NCI-H345 (cell line): ENCODE measurements around the gene GCLC.
"Not testable (repeated sequence)": the region's sequence is repeated elsewhere in the genome, so short reads cannot be mapped to it uniquely, and the experiment has no call there.

Experiments used
- DNase-seq: peaks from one replicate; lab custom pipeline; 2025; lab: John Stamatoyannopoulos, UW

Gene GCLC

GRCh38 chr6:53556986-53557715 is 12.2 kb upstream of the GCLC start:
- DNase-seq = no peak

- DNase-seq = not testable (repeated sequence)
Observed at GRCh38 chr6:53553600-53553999, 8.7 kb upstream of the GCLC start.

DNA sequence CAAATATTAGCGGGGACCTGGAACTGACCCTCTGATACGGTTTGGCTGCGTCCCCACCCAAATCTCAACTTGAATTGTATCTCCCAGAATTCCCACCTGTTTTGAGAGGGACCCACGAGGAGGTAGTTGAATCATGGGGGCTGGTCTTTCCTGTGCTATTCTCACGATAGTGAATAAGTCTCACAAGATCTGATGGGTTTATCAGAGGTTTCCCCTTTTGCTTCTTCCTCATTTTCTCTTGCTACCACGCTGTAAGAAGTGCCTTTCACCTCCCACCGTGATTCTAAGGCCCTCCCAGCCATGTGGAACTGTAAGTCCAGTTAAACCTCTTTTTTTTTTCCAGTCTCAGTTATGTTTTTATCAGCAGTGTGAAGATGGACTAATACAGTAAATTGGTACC is 6.8 kb upstream of the GCLC start:
- DNase-seq = not testable (repeated sequence)

GRCh38 chr6:53547811-53548496 is 3.1 kb upstream of the GCLC start:
- peak; percentile 95 for DNase-seq

DNA sequence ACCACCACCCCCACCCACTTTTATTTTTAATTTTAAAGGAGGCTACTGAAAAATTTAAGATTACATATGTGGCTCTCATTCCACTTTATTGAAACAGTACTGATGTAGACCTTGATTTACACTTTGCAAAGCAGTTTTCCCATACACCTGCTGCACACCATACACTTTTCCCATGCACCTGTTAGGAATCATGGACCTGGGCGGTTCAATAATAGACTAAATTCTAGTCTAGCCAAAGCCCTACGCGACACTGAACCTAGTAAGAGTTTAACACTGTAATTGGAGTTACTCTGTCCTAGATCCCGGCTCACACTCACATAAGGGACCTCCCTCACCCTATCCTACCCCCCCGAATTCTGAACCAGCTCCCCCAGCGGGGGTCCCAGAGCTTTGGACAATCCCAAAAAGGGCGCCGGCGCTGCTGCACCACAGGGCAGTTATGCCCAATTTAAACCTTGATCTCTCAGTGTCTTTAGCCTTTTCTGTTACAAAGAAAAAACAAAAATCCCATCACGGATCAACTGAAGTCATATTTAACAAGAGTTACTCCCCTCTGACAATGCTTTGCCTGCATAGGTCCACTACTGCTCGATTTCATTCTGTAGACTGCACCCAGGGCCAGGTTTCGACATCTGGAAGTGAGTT is 2.4 kb upstream of the GCLC start:
- DNase-seq = peak; percentile 42

GRCh38 chr6:53546281-53546680 is 1.4 kb upstream of the GCLC start:
- no peak for DNase-seq

- no peak for DNase-seq
Observed at GRCh38 chr6:53544217-53544469, 758 bp downstream of the GCLC start.

DNA sequence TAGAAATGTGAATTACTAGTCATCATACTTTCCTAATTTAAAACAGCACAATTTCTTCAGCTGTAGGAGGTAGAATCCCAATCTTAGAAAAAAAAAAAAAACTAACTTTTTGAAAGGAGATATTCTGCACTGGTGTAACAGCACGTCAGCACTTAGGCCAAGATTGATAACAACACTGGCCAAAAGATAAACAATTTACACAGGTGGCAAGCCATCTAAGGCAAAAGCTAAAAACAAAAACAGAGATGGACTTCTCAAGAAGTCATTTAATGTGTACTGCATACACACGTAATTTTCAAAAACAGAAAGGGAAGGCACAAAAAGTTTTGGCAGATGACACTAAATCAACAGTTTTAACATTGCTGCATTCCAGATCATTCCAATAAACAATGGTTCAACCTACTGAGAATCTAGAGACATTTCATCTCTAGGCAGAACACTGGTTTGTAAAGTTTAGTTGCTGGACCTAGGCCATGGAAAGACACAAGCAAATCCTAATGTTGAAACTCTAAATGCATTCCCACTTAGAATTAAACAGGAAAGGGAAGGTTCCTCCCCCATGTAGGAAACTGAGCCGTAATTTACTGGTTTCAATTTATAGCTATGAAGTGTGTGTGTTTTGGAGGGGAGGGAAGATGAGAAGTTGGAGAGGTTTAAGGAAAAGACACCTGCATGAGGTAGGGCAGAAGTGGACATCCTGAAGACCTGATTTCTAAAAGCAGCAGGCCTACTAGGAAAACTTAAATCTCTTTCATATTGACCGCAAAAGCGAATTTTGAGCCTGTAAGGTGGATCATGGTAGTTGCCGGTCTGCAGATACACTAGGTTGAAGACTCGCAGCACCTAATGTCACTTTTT is 1.3 kb downstream of the GCLC start:
- no peak for DNase-seq

GRCh38 chr6:53541900-53542299 is 3.0 kb downstream of the GCLC start:
- DNase-seq = no peak

DNA sequence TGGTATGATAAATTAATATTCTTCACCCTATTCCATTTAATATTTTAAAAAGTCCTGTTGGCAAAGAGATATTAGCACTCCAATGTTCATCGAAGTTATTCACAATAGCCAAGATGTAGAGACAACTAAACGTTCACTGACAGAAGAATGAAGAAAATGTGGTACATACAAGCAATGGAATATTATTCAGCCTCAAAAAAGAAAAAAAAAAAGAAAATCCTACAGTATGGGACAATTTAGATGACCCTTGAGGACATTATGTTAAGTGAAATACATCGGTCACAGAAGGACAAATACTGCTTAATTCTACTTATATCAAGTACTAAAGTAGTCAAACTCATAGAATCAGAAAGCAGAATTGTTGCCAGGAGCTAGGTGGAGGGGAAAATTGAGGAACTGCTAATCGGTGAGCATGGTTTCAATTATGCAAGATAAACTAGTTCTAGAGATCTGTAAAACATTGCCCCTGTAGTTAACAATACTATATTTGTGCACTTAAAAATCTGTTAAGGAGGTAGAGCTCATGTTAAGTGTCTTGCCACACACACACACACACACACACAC is 4.7 kb downstream of the GCLC start:
- DNase-seq = no peak

- no peak for DNase-seq
Observed at GRCh38 chr6:53539561-53539960, 5.3 kb downstream of the GCLC start.

DNA sequence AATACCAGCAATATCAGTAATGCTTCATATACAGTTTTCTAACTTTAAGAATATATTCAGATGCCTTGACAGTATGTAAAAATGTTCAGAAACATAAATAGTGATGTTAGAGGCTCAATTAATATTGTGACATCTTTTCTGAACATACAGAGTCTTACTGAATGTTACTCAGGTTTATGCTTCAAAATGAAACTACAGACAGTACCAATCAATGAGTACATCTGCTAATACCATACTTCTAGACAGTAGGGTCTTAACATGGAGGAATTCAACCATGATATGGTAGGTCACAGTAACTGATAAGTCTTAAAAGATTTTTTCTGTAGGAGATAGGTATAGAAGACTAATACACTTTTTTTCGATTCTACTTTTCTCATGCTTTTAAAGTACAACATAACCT is 8.3 kb downstream of the GCLC start:
- DNase-seq = no peak

DNA sequence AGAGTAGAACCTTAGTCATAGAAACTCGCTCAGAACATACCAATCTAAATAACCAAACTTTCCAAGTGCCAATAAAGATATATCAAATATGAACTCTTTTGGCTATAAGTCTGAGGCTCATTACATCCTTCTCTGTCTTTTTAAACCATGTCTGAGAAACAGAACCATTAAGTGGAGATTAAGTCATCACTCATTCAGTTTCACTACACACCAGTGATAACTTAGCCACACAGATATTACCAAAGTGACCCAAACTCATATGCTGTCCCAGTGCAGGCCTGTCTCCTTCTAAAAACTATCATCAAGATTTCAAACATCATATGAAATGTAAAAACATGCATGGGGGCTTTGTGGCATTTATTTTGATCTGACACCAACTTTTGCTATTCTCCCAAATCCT is 12.0 kb downstream of the GCLC start:
- no peak for DNase-seq

- no peak for DNase-seq
Observed at GRCh38 chr6:53532061-53532797, 12.7 kb downstream of the GCLC start.

DNA sequence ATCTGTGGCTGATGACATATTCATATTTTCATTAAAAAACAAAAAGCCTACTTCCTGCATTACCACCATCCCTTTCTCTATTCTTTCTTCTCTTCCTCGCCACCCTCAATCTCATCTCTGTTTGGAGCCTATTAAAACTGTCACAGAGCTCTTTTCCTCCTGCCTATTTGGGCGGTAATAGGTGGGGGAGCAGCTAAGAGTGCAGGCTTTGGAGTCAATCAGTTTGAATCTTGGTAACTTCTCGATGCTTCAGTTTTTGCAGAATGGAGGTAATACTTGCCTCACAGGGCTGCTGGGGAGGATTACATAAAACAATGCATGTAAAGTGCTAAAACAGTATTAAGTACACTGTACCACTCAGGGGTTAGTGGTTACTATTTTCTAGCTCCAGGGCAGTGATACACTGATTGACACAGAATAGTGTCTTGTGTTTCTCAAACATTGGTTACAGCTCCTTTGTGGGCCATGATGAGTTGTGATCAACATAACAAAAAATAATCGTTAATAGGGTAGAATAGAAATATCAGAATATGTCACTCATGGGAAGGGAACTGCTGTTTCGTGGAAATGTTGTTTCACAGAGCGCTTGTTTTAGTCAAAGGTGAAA is 14.0 kb downstream of the GCLC start:
- no peak for DNase-seq

DNA sequence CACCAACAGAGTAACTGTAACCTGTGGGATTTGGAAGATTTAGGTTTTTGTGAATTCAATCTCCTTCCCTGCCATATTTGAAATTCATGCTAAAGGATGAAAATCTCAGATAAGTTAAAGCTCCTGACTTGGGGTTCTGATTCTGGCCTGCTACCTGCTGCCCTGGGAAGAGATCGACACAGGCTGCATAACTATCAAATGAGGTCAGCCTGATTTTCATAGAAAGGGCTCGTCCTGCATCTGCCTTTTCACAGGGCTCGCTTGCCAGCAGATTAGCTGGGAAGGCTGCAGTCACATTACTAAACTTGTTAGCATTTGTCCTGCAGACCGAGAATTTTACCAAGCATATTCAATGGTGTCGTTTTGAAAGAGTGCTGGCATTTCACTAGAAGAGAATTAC is 14.6 kb downstream of the GCLC start:
- DNase-seq = no peak

DNA sequence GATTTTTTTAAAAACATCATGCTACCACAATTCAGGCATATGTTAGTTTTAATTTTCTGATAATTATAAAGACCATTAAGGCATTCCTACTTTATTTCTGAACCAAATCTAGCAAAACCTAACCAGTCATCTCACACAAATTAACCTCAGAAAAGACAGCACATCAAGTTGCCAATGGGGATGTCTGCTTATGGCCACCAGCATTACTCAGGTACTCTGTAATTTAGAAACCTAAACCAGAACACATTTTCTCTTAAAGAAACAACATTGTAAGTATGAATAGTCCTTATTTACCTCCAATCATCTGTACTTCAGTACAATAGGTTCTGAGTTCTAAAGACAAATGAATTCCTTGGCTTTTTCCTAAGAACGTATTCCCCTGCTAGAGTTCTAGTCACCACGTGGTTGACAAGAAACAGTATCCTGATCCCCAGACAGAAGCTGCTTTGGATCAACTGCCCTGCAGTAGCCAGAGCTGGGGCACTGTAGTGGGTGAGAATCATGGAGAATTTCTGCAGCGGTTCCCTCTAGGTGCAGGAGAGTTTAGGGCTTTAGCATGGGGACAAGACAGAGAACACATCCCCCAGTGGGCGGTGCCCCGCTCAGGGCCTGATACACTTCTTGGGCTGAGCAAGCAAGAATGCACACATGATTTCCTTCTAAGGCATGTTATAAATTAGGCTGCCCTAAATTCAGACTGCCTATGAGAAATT is 15.4 kb downstream of the GCLC start:
- no peak for DNase-seq

DNA sequence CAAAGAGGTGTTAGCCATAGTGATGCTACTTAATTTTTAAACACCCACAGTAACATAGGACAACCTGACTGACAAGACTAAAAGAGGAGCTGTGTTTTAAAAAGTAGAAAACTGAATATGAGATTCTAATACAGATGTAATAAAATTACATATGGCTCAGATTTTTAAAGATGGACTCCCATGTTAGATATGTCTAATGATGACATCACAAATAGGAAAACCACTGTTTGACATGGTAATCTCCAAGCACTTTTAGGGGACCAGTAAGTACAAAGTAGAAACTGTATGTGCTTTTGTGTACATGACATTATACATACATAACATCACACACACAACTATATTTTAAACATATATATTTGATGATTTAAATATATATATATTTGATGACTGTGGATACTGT is 16.8 kb downstream of the GCLC start:
- DNase-seq = no peak

- DNase-seq = peak; percentile 48
Observed at GRCh38 chr6:53527249-53527765, 17.6 kb downstream of the GCLC start.

DNA sequence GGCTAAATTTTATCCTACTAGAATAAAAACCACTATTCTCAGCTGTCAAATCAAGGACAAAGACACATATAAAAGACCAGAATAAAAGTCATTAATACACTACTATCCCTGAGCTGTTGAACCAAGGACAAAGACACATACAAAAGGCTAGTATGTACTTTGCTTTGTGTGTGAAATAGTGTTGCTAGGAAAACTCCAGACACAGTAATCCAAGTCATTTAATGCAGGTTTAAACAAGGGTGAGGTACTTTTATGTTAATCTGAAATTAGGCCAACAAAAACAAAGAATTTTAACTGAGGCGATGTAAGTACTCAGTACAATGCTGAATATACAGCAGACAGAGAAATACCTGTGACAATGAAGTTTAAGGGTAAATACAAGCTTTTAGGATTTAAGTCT is 18.9 kb downstream of the GCLC start:
- DNase-seq = no peak
